GM12878 (cell line): ENCODE measurements around the gene TMBIM1.

Experiments
- BCL3 ChIP-seq: IDR thresholded peaks from 2 replicates; pipeline ENCODE4 v1.6.1; 2011; ENCODE audit warnings: borderline replicate concordance, low read depth, mild to moderate bottlenecking, moderate library complexity, low read length; ENCODE audit not compliant: insufficient read depth, poor library complexity, severe bottlenecking
- BCLAF1 ChIP-seq: fragments of 450-650 bp; IDR thresholded peaks from 2 replicates; pipeline ENCODE4 v1.6.1; 2017; ENCODE audit warnings: antibody characterized with exemption, mild to moderate bottlenecking, moderate library complexity
- BMI1 ChIP-seq: fragments of 450-650 bp; IDR thresholded peaks from 2 replicates; pipeline ENCODE4 v1.6.1; 2016; ENCODE audit warnings: mild to moderate bottlenecking, moderate library complexity, borderline replicate concordance
- CEBPB ChIP-seq, 2 experiments: fragments of 150-350 bp in 1 of 2; IDR thresholded peaks; 2 replicates each; pipeline ENCODE4 v1.6.1; 2012 to 2014; ENCODE audit warnings: low read depth in 2 of 2, low read length in 2 of 2, borderline replicate concordance in 1 of 2, inconsistent platforms in 1 of 2
- EGR1 ChIP-seq, 2 experiments: IDR thresholded peaks; 1 replicate in 1 of 2; 2 replicates in 1 of 2; pipeline ENCODE4 v1.6.1; 2011 to 2012; ENCODE audit warnings: low read depth in 2 of 2, low read length in 2 of 2, borderline replicate concordance in 1 of 2, mild to moderate bottlenecking in 1 of 2, moderate library complexity in 1 of 2
- ELK1 ChIP-seq: IDR thresholded peaks from 2 replicates; pipeline ENCODE4 v1.6.1; 2012; ENCODE audit warnings: low read depth, low read length, improper control_type of control experiment
- FOS ChIP-seq: IDR thresholded peaks from 3 replicates; pipeline ENCODE4 v1.6.1; 2011; ENCODE audit warnings: borderline replicate concordance; ENCODE audit not compliant: insufficient read length; ENCODE audit errors: extremely low read depth
- MTA3 ChIP-seq: IDR thresholded peaks from 2 replicates; pipeline ENCODE4 v1.6.1; 2012; ENCODE audit warnings: low read length, inconsistent platforms, borderline replicate concordance
- MYC ChIP-seq: IDR thresholded peaks from 2 replicates; pipeline ENCODE4 v1.6.1; 2011; ENCODE audit warnings: mild to moderate bottlenecking, low read length, moderate library complexity, inconsistent platforms; ENCODE audit not compliant: insufficient read depth, insufficient replicate concordance, insufficient read length, severe bottlenecking
- RELA ChIP-seq: fragments of 450-650 bp; IDR thresholded peaks from 2 replicates; pipeline ENCODE4 v1.8.0; 2014; ENCODE audit warnings: borderline replicate concordance; ENCODE audit not compliant: partially characterized antibody
- REST ChIP-seq: IDR thresholded peaks from 2 replicates; pipeline ENCODE4 v1.6.1; 2012; ENCODE audit warnings: mild to moderate bottlenecking, low read depth, low read length
- SIN3A ChIP-seq: IDR thresholded peaks from 2 replicates; pipeline ENCODE4 v1.6.1; 2012; ENCODE audit warnings: low read depth, low read length, improper control_type of control experiment
- YY1 ChIP-seq: IDR thresholded peaks from 2 replicates; pipeline ENCODE4 v1.6.1; 2011; ENCODE audit warnings: low read depth, mild to moderate bottlenecking, low read length
- TF ChIP-seq, protein P1 (sequence below), 3 experiments: IDR thresholded peaks in 2 of 3; conservative IDR thresholded peaks in 1 of 3; 2 replicates each; pipeline ENCODE4 v1.5.1; 2011; ENCODE audit warnings: low read depth in 3 of 3, low read length in 3 of 3, mild to moderate bottlenecking in 3 of 3, control low read depth in 2 of 3, moderate library complexity in 2 of 3, inconsistent platforms in 1 of 3, mixed read lengths in 1 of 3; ENCODE audit not compliant: control insufficient read depth in 2 of 3, insufficient read depth in 1 of 3; ENCODE audit errors: extremely low read depth in 1 of 3

- TF ChIP-seq SIN3A (no peak), CEBPB (IDR thresholded peaks at IDR 0.05; ENCODE audit: borderline replicate concordance in 1 of 2, low read depth in 2 of 2, low read length in 2 of 2) (no peak), MYC (no peak), FOS (no peak), RELA (no peak), MTA3 (no peak), REST (no peak), ELK1 (no peak), BMI1 (no peak), BCL3 (no peak), BCLAF1 (no peak), EGR1 (IDR thresholded peaks at IDR 0.05; ENCODE audit: borderline replicate concordance in 1 of 2, low read depth in 2 of 2, low read length in 2 of 2) (no peak), YY1 (no peak)
- TF ChIP-seq, protein P1, sequence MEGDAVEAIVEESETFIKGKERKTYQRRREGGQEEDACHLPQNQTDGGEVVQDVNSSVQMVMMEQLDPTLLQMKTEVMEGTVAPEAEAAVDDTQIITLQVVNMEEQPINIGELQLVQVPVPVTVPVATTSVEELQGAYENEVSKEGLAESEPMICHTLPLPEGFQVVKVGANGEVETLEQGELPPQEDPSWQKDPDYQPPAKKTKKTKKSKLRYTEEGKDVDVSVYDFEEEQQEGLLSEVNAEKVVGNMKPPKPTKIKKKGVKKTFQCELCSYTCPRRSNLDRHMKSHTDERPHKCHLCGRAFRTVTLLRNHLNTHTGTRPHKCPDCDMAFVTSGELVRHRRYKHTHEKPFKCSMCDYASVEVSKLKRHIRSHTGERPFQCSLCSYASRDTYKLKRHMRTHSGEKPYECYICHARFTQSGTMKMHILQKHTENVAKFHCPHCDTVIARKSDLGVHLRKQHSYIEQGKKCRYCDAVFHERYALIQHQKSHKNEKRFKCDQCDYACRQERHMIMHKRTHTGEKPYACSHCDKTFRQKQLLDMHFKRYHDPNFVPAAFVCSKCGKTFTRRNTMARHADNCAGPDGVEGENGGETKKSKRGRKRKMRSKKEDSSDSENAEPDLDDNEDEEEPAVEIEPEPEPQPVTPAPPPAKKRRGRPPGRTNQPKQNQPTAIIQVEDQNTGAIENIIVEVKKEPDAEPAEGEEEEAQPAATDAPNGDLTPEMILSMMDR (IDR thresholded peaks at IDR 0.05 in 2 of 3, conservative IDR thresholded peaks at IDR 0.05 in 1 of 3; ENCODE audit: control insufficient read depth in 2 of 3, extremely low read depth in 1 of 3, insufficient read depth in 1 of 3, low read depth in 3 of 3, low read length in 3 of 3), result no peak
These were observed 47.1 kb downstream of the TMBIM1 start for GRCh38 chr2:218245214-218245613.
